Heart right ventricle (tissue), 16 donors: ENCODE measurements around the gene GPR25. TPM values are rescaled to one million over a fixed set of nuclear protein-coding genes. Genes with fewer than 3 reads are reported as not detected.
A peak's percentile ranks its signal among the peaks of the same experiment; 100 is the strongest.
"Not testable (repeated sequence)": the region's sequence is repeated elsewhere in the genome, so short reads cannot be mapped to it uniquely, and the experiment has no call there.

Experiments
- ATAC-seq, 8 donors: fragments of 200-7000 bp; cut with Tn5 transposase; one replicate each; pipeline ENCODE4 v1.9.1; 2020; ENCODE audit warnings: mild to moderate bottlenecking in 8 of 8, moderate library complexity in 8 of 8, moderate number of reproducible peaks in 1 of 8
- DNase-seq, 2 donors: peaks; one replicate each; pipeline ENCODE4 v3.0.0-alpha.2; 2020
- H3K27ac ChIP-seq, 10 donors: fragments of 200-600 bp; sonication (generic) in 2 of 10; one replicate each; pipeline versions ENCODE4 v1.5.0 to v1.8.0; 2020 to 2022; ENCODE audit warnings: mild to moderate bottlenecking in 3 of 10
- H3K27me3 ChIP-seq, 7 donors: fragments of 200-600 bp; one replicate each; pipeline ENCODE4 v1.8.0; 2021 to 2022; ENCODE audit warnings: mild to moderate bottlenecking in 2 of 7
- H3K36me3 ChIP-seq, 9 donors: fragments of 200-600 bp; sonication (generic) in 1 of 9; one replicate each; pipeline versions ENCODE4 v1.5.0 to v1.8.0; 2020 to 2022; ENCODE audit warnings: mild to moderate bottlenecking in 2 of 9
- H3K4me1 ChIP-seq, 9 donors: fragments of 200-600 bp; sonication (generic) in 1 of 9; one replicate each; pipeline versions ENCODE4 v1.5.0 to v1.8.0; 2020 to 2022; ENCODE audit warnings: mild to moderate bottlenecking in 4 of 9
- H3K4me3 ChIP-seq, 10 donors: fragments of 200-600 bp; sonication (generic) in 2 of 10; one replicate each; pipeline versions ENCODE4 v1.5.0 to v1.8.0; 2020 to 2022; ENCODE audit warnings: mild to moderate bottlenecking in 7 of 10, moderate library complexity in 2 of 10
- H3K9me3 ChIP-seq, 11 donors: fragments of 200-600 bp in 10 of 11; sonication (generic) in 2 of 11; one replicate each; pipeline versions ENCODE4 v1.5.0 to v1.8.0; 2013 to 2022; ENCODE audit warnings: mild to moderate bottlenecking in 2 of 11, control low read depth in 1 of 11, moderate library complexity in 1 of 11
- CTCF ChIP-seq, 9 donors: fragments of 200-600 bp; sonication (generic) in 2 of 9; IDR thresholded peaks; one replicate each; pipeline versions ENCODE4 v1.5.0 to v1.8.0; 2021 to 2022; ENCODE audit warnings: antibody characterized with exemption in 9 of 9, mild to moderate bottlenecking in 5 of 9, moderate library complexity in 1 of 9
- WGBS, 2 donors: extraction: QIAGEN DNeasy Blood & Tissue Kit; methylation state at CpG; one replicate each; pipeline ENCODE4 v1.1.7; 2013; ENCODE audit warnings: inconsistent platforms in 1 of 2; 5-methylcytosine and 5-hydroxymethylcytosine counted together
- intact Hi-C, 10 donors: fragments of 100-400 bp; cut with DNase I; formaldehyde crosslinking; loops; one replicate each; pipeline versions ENCODE4 v1.11.1 to v1.14.2; 2022
- polyA plus RNA-seq, 2 donors: library from polyadenylated mRNA; stranded (reverse); fragments of 200-250 nt; gene quantifications; one replicate each; pipeline ENCODE4 v1.2.3, GENCODE V29; 2013
- total RNA-seq, 10 donors: library from RNA; stranded (reverse); fragmentation: NEBNext Ultra II Directional in 3 of 10; extraction: Animal tissue kit (Norgen Biotek cat#: 25700) in 3 of 10; gene quantifications; one replicate each; pipeline versions ENCODE4 v1.2.1 to v1.2.4, GENCODE V29; 2021 to 2023
- donor health status: Arrhythmogenic right ventricular cardiomyopathy.
- donor health status: ischemic (EF 13 %, LVEDD 7.1; RV severe dilation, severe dysfunction).
- donor health status: healthy with polysubstance abuse.
- donor health status: DM: no; HTN: yes; CAD: no.
- donor health status: DM: no; HTN: no; CAD: no.
- donor health status: ischemic (EF 25% LVEDD 6.9; RV normal size, moderate dysfunction).
- donor health status: ischemic (EF 25% LVEDD 5.7; RV mildly dilated, moderate dysfunction).
- donor health status: healthy.
- donor health status: DM: yes; HTN: yes; CAD: no.
- donor health status: Ischemic cardiomyopathy.
- donor health status: ischemic (EF 35%, LVEDD 5.7; RV mildly dilated, moderate dysfunction).
- donor health status: nonischemic (EF 11% LVEDD 7.7; RV severe dilation, severe dysfunction).
- donor health status: DM: yes; HTN: yes; CAD: no.
- donor health status: PGD.
- donor health status: ischemic (EF 29% LVEDD 5.4; RV normal size, mild dysfunction).
- donor health status: nonischemic (EF 23%, LVEDD 6.1; RV moderate dilation, normal function).

GPR25 gene
- total and polyA plus RNA-seq, 12 donors, result not detected

- no peak overlapping the region for H3K27ac ChIP-seq
- no peak for DNase-seq
- WGBS, 2 donors, result 85 to 86% methylated on average over 5 of the region's 5 CpGs
Observed at GRCh38 chr1:200909071-200909470, 36.3 kb downstream of the GPR25 start.

DNA sequence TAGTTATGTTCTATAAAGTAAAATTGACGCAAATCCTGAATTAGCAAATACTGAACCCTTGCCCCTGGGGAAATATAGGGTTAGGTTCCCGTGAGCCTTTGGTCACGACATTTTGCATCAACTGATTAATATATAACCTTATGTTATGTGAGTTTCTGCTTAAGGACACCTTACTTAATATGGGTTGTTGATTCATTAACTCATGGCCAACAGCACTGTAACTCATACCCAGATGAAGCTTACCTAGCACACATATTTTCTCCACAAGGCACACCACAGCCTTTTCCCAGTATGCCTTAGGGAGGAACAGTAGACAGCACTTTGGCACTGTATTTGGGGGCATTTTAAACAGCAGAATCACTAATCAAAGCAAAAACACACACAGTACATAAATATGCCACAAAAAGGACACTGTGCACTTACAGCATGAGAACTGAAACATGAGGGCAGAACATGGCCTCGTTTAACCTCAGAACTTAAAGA lies 37.0 kb downstream of the GPR25 start:
- no peaks in the 10 kb centered on the region for H3K9me3 ChIP-seq
- no peak for TF ChIP-seq CTCF (IDR thresholded peaks at IDR 0.05)
- H3K27ac ChIP-seq, result no peak overlapping the region

More at GRCh38 chr1:200909071-200909470, 36.3 kb downstream of the GPR25 start:
- no peak for ATAC-seq
- Histone ChIP-seq H3K36me3 (no peaks in the 10 kb centered on the region), H3K9me3 (no peaks in the 10 kb centered on the region), H3K4me3 (no peak overlapping the region), H3K4me1 (peaks cover 0 to 14% (median 0%) of the 10 kb centered on the region in 9 donors), H3K27me3 (peaks cover 0 to 5% (median 0%) of the 10 kb centered on the region in 7 donors)
- intact Hi-C loops, result loop anchor here in 1 of 10 donors (10.0 kb wide), 1 partner anchor 136 kb away; no protein-coding TSS in a partner anchor
- TF ChIP-seq CTCF (IDR thresholded peaks at IDR 0.05), result no peak

DNA sequence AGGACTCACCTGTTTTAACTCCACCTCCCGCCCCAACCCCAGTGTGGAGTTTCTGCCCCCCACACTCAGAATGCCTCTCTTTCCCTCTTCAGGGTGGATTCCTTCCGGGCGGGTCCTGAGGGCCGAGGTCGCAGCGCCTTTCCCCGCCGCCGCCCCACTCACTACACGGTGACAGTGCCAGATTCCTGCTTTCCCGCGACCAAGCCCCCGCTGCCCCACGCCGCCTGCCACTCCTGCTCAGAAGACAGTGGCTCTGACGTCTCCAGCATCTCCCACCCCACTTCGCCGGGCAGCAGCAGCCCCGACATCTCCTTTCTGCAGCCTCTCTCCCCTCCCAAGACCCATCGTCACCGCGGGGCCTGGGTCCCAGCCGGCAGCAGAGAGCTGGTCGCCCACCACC lies 38.6 kb downstream of the GPR25 start:
- 94 to 96% methylated on average over 24 of the region's 24 CpGs for WGBS, 2 donors
- H3K4me3 ChIP-seq, result no peak overlapping the region
- H3K36me3 ChIP-seq, result no peaks in the 10 kb centered on the region
- no peak overlapping the region for H3K27ac ChIP-seq
- intact Hi-C loops, result no loop called here
- no peak for DNase-seq
- H3K27me3 ChIP-seq, result peaks cover 0 to 3% (median 0%) of the 10 kb centered on the region in 7 donors
- ATAC-seq, result no peak
- H3K9me3 ChIP-seq, result no peaks in the 10 kb centered on the region
- no peak for TF ChIP-seq CTCF (IDR thresholded peaks at IDR 0.05)
- peaks cover 0 to 2% (median 0%) of the 10 kb centered on the region in 9 donors for H3K4me1 ChIP-seq

More for the DNA sequence above, 37.0 kb downstream of the GPR25 start:
- no peak for DNase-seq
- WGBS, 2 donors, result 83 to 86% methylated on average over 4 of the region's 4 CpGs
- Histone ChIP-seq H3K4me1 (peaks cover 0 to 14% (median 0%) of the 10 kb centered on the region in 9 donors), H3K36me3 (no peaks in the 10 kb centered on the region), H3K27me3 (no peaks in the 10 kb centered on the region), H3K4me3 (no peak overlapping the region)
- ATAC-seq, result no peak
- intact Hi-C loops, result loop anchor here in 1 of 10 donors (10.0 kb wide), 1 partner anchor 135 kb away; no protein-coding TSS in a partner anchor

- intact Hi-C loops, H3K27ac ChIP-seq: not testable (repeated sequence)
- ATAC-seq, result peak in 2 of 8 donors; percentile 15 to 22
Observed at GRCh38 chr1:200911936-200912335, 39.2 kb downstream of the GPR25 start.

DNA sequence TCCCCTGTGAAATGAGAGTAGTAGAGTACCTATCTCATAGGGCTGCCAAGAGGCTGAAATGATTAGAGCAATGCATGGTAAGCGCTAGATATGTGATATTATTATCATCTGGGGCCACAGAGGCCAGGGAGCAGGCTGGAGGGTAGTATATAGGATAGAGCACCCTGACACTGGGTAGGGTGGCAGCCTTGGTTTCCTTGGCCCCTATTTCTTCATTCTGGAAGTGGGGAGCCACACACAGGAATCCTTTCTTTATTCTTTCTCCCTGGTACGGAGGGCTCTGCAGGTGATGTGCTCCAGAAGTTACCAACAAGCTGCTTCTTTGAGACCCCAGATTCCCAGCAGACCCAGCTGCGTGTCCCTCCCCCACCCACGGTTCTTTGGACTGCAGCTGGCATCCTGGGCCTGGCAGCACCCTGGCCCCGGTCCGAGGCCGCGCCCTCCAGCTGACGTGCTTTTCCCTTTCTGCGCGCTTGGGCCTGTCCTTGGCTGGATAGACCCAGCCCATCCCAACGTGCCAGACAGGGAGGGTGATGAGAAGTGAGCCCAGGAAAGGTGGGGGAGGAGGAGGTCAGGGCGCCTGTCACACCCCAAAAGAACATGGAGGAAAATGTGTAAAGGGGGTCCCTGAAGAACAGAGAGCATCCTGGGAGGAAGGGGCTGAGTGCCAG lies 40.1 kb downstream of the GPR25 start:
- no peak for ATAC-seq
- H3K9me3 ChIP-seq, result no peaks in the 10 kb centered on the region
- no peak overlapping the region for H3K4me3 ChIP-seq
- TF ChIP-seq CTCF (IDR thresholded peaks at IDR 0.05), result no peak
- 89 to 93% methylated on average over 13 of the region's 13 CpGs for WGBS, 2 donors
- H3K36me3 ChIP-seq, result no peaks in the 10 kb centered on the region
- H3K27ac ChIP-seq, result no peak overlapping the region
- intact Hi-C loops, result no loop called here
- H3K4me1 ChIP-seq, result peaks cover 0 to 8% (median 0%) of the 10 kb centered on the region in 9 donors
- DNase-seq, result no peak
- H3K27me3 ChIP-seq, result peaks cover 0 to 3% (median 0%) of the 10 kb centered on the region in 7 donors

More at GRCh38 chr1:200911936-200912335, 39.2 kb downstream of the GPR25 start:
- not testable (repeated sequence) for H3K9me3 ChIP-seq, H3K27me3 ChIP-seq, H3K36me3 ChIP-seq, DNase-seq, H3K4me3 ChIP-seq, H3K4me1 ChIP-seq
- 82 to 86% methylated on average over 9 to 13 of the region's 21 CpGs for WGBS, 2 donors
